HL-60 (cell line): ENCODE data around the gene XRCC5.

ENCODE experiments used
- DNase-seq, 2 experiments: peaks; one replicate each; pipeline ENCODE4 v3.0.0-alpha.2; 2010 to 2020; ENCODE audit warnings: low read depth in 1 of 2, low spot score in 1 of 2
- H3K27ac ChIP-seq: fragments of 250-450 bp; sonication (Bioruptor Pico); replicated peaks from 2 replicates; pipeline ENCODE4 v1.5.1; 2020; ENCODE audit warnings: mild to moderate bottlenecking, moderate library complexity
- H3K27me3 ChIP-seq: fragments of 250-450 bp; sonication (Bioruptor Pico); 2 replicates; pipeline ENCODE4 v1.5.1; 2021; ENCODE audit warnings: mild to moderate bottlenecking, moderate library complexity; ENCODE audit not compliant: insufficient read depth, poor library complexity, severe bottlenecking
- H3K4me3 ChIP-seq: replicated peaks from 2 replicates; pipeline ENCODE4 v1.5.1; 2011; ENCODE audit warnings: mild to moderate bottlenecking, control low read depth, low read length; ENCODE audit not compliant: insufficient read depth
- GABPA ChIP-seq: IDR thresholded peaks from 2 replicates; pipeline ENCODE4 v1.6.1; 2012; ENCODE audit warnings: low read depth
- POLR2AphosphoS5 ChIP-seq: IDR thresholded peaks from 2 replicates; pipeline ENCODE4 v1.6.1; 2012; ENCODE audit warnings: low read depth
- SPI1 ChIP-seq: IDR thresholded peaks from 2 replicates; pipeline ENCODE4 v1.6.1; 2012; ENCODE audit warnings: low read depth, mild to moderate bottlenecking, borderline replicate concordance
- TF ChIP-seq, protein P1 (sequence below): IDR thresholded peaks from 2 replicates; pipeline ENCODE4 v1.6.1; 2012; ENCODE audit warnings: low read depth; ENCODE audit not compliant: insufficient replicate concordance
- TF ChIP-seq, protein P2 (sequence below): IDR thresholded peaks from one replicate; pipeline ENCODE4 v1.5.1; 2011; ENCODE audit warnings: low read length, control low read depth, inconsistent platforms; ENCODE audit not compliant: insufficient read depth

The XRCC5 gene

DNA sequence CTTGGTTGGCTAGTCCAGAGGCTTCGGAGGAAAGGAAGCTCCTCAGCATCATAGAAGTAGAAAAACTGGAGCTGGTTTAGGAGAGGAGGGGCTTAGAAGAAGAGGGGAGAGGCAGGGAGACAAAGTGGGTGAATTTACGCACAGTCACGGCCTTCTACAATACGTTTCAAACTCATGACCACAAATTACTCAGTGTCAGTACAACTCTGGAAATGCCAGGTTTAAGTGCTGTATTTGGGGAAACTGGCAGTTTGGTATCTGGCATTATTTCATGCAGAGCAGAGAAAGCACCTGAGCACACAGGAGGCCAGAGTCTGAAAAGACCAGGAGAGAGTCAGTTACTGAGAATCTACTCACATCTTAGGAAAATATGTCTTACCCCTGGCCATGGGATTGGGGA is 55.4 kb downstream of the XRCC5 start:
- no peak overlapping the region for H3K27ac ChIP-seq
- H3K4me3 ChIP-seq = no peak overlapping the region
- no peak for TF ChIP-seq GABPA
- TF ChIP-seq, protein P1, sequence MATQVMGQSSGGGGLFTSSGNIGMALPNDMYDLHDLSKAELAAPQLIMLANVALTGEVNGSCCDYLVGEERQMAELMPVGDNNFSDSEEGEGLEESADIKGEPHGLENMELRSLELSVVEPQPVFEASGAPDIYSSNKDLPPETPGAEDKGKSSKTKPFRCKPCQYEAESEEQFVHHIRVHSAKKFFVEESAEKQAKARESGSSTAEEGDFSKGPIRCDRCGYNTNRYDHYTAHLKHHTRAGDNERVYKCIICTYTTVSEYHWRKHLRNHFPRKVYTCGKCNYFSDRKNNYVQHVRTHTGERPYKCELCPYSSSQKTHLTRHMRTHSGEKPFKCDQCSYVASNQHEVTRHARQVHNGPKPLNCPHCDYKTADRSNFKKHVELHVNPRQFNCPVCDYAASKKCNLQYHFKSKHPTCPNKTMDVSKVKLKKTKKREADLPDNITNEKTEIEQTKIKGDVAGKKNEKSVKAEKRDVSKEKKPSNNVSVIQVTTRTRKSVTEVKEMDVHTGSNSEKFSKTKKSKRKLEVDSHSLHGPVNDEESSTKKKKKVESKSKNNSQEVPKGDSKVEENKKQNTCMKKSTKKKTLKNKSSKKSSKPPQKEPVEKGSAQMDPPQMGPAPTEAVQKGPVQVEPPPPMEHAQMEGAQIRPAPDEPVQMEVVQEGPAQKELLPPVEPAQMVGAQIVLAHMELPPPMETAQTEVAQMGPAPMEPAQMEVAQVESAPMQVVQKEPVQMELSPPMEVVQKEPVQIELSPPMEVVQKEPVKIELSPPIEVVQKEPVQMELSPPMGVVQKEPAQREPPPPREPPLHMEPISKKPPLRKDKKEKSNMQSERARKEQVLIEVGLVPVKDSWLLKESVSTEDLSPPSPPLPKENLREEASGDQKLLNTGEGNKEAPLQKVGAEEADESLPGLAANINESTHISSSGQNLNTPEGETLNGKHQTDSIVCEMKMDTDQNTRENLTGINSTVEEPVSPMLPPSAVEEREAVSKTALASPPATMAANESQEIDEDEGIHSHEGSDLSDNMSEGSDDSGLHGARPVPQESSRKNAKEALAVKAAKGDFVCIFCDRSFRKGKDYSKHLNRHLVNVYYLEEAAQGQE = no peak
- TF ChIP-seq POLR2AphosphoS5 = no peak
- TF ChIP-seq, protein P2, sequence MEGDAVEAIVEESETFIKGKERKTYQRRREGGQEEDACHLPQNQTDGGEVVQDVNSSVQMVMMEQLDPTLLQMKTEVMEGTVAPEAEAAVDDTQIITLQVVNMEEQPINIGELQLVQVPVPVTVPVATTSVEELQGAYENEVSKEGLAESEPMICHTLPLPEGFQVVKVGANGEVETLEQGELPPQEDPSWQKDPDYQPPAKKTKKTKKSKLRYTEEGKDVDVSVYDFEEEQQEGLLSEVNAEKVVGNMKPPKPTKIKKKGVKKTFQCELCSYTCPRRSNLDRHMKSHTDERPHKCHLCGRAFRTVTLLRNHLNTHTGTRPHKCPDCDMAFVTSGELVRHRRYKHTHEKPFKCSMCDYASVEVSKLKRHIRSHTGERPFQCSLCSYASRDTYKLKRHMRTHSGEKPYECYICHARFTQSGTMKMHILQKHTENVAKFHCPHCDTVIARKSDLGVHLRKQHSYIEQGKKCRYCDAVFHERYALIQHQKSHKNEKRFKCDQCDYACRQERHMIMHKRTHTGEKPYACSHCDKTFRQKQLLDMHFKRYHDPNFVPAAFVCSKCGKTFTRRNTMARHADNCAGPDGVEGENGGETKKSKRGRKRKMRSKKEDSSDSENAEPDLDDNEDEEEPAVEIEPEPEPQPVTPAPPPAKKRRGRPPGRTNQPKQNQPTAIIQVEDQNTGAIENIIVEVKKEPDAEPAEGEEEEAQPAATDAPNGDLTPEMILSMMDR = no peak
- DNase-seq = no peak
- H3K27me3 ChIP-seq = no peaks in the 10 kb centered on the region

DNA sequence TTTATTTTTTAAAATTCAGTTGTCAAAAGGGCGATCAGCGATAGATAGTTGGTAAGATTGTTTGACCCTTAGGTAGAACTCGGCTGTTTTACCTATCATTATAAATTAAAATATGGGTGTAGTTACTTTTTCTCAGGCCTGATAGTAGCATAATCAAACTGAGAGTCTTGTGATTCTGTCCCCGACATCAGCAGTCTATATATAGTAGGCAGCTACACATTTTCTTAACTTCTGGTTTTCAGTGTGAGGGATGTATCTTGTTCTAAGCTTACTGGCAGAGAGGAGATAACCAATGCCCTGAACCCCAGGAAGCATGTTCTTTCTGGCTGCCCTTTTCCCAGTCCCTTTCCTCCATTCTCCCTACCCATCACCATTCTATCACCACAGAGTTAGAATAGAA is 56.6 kb downstream of the XRCC5 start:
- H3K27me3 ChIP-seq = no peaks in the 10 kb centered on the region
- no peak for DNase-seq
- H3K4me3 ChIP-seq = no peak overlapping the region
- TF ChIP-seq, protein P1 = no peak
- TF ChIP-seq GABPA (no peak), POLR2AphosphoS5 (no peak)
- TF ChIP-seq, protein P2 = no peak
- no peak overlapping the region for H3K27ac ChIP-seq

DNA sequence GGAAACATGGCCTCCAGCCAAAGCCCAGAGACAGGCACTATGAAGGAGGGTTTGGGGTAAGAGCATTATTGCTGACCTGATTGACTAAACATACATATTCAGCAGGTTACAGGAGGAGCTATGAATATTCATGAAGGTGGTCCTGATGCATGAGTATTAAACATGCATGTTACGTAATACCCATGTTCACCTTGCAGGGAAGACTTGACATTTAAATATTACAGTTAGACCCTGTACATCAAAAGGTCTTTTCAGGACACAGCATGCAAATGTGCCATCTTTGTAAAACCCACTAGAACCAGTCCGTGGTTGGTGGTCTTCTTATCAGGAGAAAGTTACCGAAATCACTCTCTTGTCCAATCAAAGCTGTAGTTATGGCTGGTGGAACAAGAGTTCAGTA is 59.9 kb downstream of the XRCC5 start:
- TF ChIP-seq GABPA (no peak), SPI1 (no peak), POLR2AphosphoS5 (no peak)
- TF ChIP-seq, protein P2 = no peak
- TF ChIP-seq, protein P1 = no peak
- Histone ChIP-seq H3K27me3 (no peaks in the 10 kb centered on the region), H3K27ac (no peak overlapping the region), H3K4me3 (no peak overlapping the region)
- DNase-seq = no peak
